K562 (cell line): Measurements from ENCODE around the gene SRPK2. TPM values are rescaled to one million over a fixed set of nuclear protein-coding genes. Genes with fewer than 3 reads are reported as not detected.

Source experiments
- ATAC-seq: fragments of 200-7000 bp; cut with Tn5 transposase; 3 replicates; pipeline ENCODE4 v1.9.1; 2020; ENCODE audit warnings: moderate library complexity
- BruUV-seq: library from RNA; stranded (reverse); fragments of 400-500 nt; replicated peaks from 2 replicates; lab custom pipeline; 2021; lab: Mats Ljungman, UMichigan
- CTCF ChIA-PET: fragments of 300-600 bp; formaldehyde crosslinking; extraction: SDS; loops from one replicate; lab custom pipeline; 2021; ENCODE audit warnings: low intra/inter-chr PET ratio; lab: Yijun Ruan, JAX
- POLR2A ChIA-PET: fragments of 300-600, 350-650 bp; sonication (Branson Sonifier 250); formaldehyde crosslinking; extraction: SDS; loops from one replicate; lab custom pipeline; 2021; ENCODE audit warnings: antibody characterized with exemption, inconsistent platforms; lab: Yijun Ruan, JAX
- DNase-seq, 4 experiments: peaks; one replicate each; pipeline versions ENCODE4 v3.0.0 to v3.0.0-alpha.2; 2011 to 2018; ENCODE audit warnings: low spot score in 3 of 4, mixed read lengths in 3 of 4; ENCODE audit errors: extremely low read depth in 1 of 4
- FAIRE-seq: peaks from 2 replicates; lab custom pipeline; 2011; peaks lifted over from hg19 to GRCh38; lab: Jason Lieb, UNC
- H2AFZ ChIP-seq: 2 replicates; pipeline ENCODE4 v1.6.0; 2011; ENCODE audit warnings: low read depth, low read length, control low read depth, inconsistent platforms
- H3K27ac ChIP-seq: fragments of 200-600 bp; 3 replicates; pipeline ENCODE4 v1.8.0; 2011; ENCODE audit warnings: low read depth, mild to moderate bottlenecking, control low read depth, inconsistent platforms, low read length, moderate library complexity, mixed read lengths; ENCODE audit errors: extremely low read depth
- H3K27me3 ChIP-seq, 2 experiments: fragments of 300-600 bp in 1 of 2; 2 replicates in 1 of 2; 3 replicates in 1 of 2; pipeline versions ENCODE4 v1.6.0 to v1.8.0; 2011; ENCODE audit warnings: inconsistent platforms in 2 of 2, low read length in 2 of 2, mild to moderate bottlenecking in 1 of 2, mixed read lengths in 1 of 2, moderate library complexity in 1 of 2; ENCODE audit not compliant: control insufficient read depth in 2 of 2, insufficient read depth in 2 of 2
- H3K36me3 ChIP-seq: fragments of 300-600 bp; 3 replicates; pipeline ENCODE4 v1.8.0; 2011; ENCODE audit warnings: mild to moderate bottlenecking, low read length, inconsistent platforms; ENCODE audit not compliant: control insufficient read depth, insufficient read depth
- H3K4me1 ChIP-seq, 2 experiments: fragments of 200-600 bp in 1 of 2; replicated peaks in 1 of 2; 2 replicates in 1 of 2; 3 replicates in 1 of 2; pipeline versions ENCODE4 v1.5.1 to v1.8.0; 2011; ENCODE audit warnings: inconsistent platforms in 2 of 2, low read length in 2 of 2, mild to moderate bottlenecking in 1 of 2, mixed read lengths in 1 of 2, moderate library complexity in 1 of 2; ENCODE audit not compliant: control insufficient read depth in 2 of 2, insufficient read depth in 2 of 2
- H3K4me2 ChIP-seq: 2 replicates; pipeline ENCODE4 v1.6.1; 2011; ENCODE audit warnings: low read length, control low read depth, inconsistent platforms, mixed read lengths; ENCODE audit not compliant: insufficient read depth
- H3K4me3 ChIP-seq: fragments of 200-600 bp; sonication (generic), shearing (Covaris generic); 2 replicates; pipeline ENCODE4 v1.5.1; 2016; ENCODE audit warnings: control low read depth, inconsistent platforms
- H3K79me2 ChIP-seq: fragments of 200-600 bp; 3 replicates; pipeline ENCODE4 v1.8.0; 2011; ENCODE audit warnings: low read length, inconsistent platforms; ENCODE audit not compliant: control insufficient read depth, insufficient read depth
- H3K9ac ChIP-seq, 2 experiments: 2 replicates each; pipeline versions ENCODE4 v1.6.0 to v1.6.1; 2011; ENCODE audit warnings: low read depth in 2 of 2, low read length in 2 of 2, control low read depth in 1 of 2, inconsistent platforms in 1 of 2, mild to moderate bottlenecking in 1 of 2, mixed read lengths in 1 of 2; ENCODE audit not compliant: insufficient read depth in 1 of 2
- H3K9me1 ChIP-seq: one replicate; pipeline ENCODE4 v1.6.0; 2011; ENCODE audit warnings: inconsistent platforms, mild to moderate bottlenecking, low read length, moderate library complexity; ENCODE audit not compliant: control insufficient read depth, insufficient read depth
- H3K9me3 ChIP-seq: replicated peaks from 2 replicates; pipeline ENCODE4 v1.5.1; 2011; ENCODE audit warnings: low read depth, low read length, inconsistent platforms; ENCODE audit not compliant: control insufficient read depth, insufficient read depth
- H4K20me1 ChIP-seq: replicated peaks from 2 replicates; pipeline ENCODE4 v1.6.1; 2011; ENCODE audit warnings: low read length, inconsistent platforms, mixed read lengths; ENCODE audit not compliant: control insufficient read depth, insufficient read depth
- BRF1 ChIP-seq: IDR thresholded peaks from 3 replicates; pipeline ENCODE4 v1.6.1; 2011; ENCODE audit warnings: borderline replicate concordance, mild to moderate bottlenecking; ENCODE audit not compliant: insufficient read length; ENCODE audit errors: extremely low read depth
- HLTF ChIP-seq: fragments of 450-650 bp; IDR thresholded peaks from 2 replicates; pipeline ENCODE4 v1.6.1; 2016
- HNRNPK ChIP-seq: fragments of 200-400 bp; formaldehyde crosslinking; IDR thresholded peaks from one replicate; pipeline ENCODE4 v1.6.1; 2018; ENCODE audit warnings: mild to moderate bottlenecking, low read depth, low read length; ENCODE audit not compliant: poor library complexity, severe bottlenecking
- LEF1 ChIP-seq: fragments of 450-650 bp; IDR thresholded peaks from 2 replicates; pipeline ENCODE4 v1.6.1; 2016; ENCODE audit warnings: mild to moderate bottlenecking
- NFATC3 ChIP-seq: fragments of 450-650 bp; IDR thresholded peaks from 2 replicates; pipeline ENCODE4 v1.6.1; 2017; ENCODE audit warnings: mild to moderate bottlenecking
- PHB2 ChIP-seq: fragments of 450-650 bp; IDR thresholded peaks from 2 replicates; pipeline ENCODE4 v1.6.1; 2017; ENCODE audit warnings: low read depth
- PURB ChIP-seq: sonication (generic); formaldehyde crosslinking; IDR thresholded peaks from 2 replicates; pipeline ENCODE4 v1.9.0; 2021; ENCODE audit warnings: low read depth, mild to moderate bottlenecking, missing genetic modification reagents
- TRIM24 ChIP-seq, 2 experiments: fragments of 450-650 bp; IDR thresholded peaks; 2 replicates each; pipeline ENCODE4 v1.6.1; 2016
- ZNF263 ChIP-seq: sonication (generic); formaldehyde crosslinking; IDR thresholded peaks from 2 replicates; pipeline ENCODE4 v1.8.0; 2022; ENCODE audit warnings: mild to moderate bottlenecking, missing genetic modification reagents, borderline replicate concordance
- ZNF41 ChIP-seq: fragments of 250-450 bp; sonication (Bioruptor Pico); conservative IDR thresholded peaks from 2 replicates; pipeline ENCODE4 v1.4.0; 2020; ENCODE audit warnings: mild to moderate bottlenecking
- ZNF644 ChIP-seq: fragments of 200-800 bp; sonication (Bioruptor generic); IDR thresholded peaks from 2 replicates; pipeline ENCODE4 v1.6.1; 2016; ENCODE audit warnings: low read depth, missing genetic modification characterization, missing compliant biosample characterization
- WGBS: fragments of 100-300 bp; shearing (Covaris generic); methylation state at CpG from one replicate; pipeline ENCODE4 v1.1.6; 2016; ENCODE audit warnings: low coverage, mixed read lengths; ENCODE audit not compliant: insufficient coverage; ENCODE audit errors: missing lambda C conversion rate; 5-methylcytosine and 5-hydroxymethylcytosine counted together
- in situ Hi-C: fragments of 300-500 bp; cut with MboI; formaldehyde crosslinking; loops from 4 replicates; pipeline ENCODE4 v1.15.0; 2018; ENCODE audit warnings: inconsistent platforms, mixed read lengths
- intact Hi-C: fragments of 100-400 bp; cut with micrococcal nuclease; formaldehyde crosslinking; loops from 2 replicates; pipeline ENCODE4 v1.14.2; 2022
- polyA plus RNA-seq, 8 experiments: library from polyadenylated mRNA; depleted of rRNA in 4 of 8; stranded (reverse) in 5 of 8; unstranded in 3 of 8; fragments of >200 nt; fragmentation: Nextera tagmentation in 2 of 8; fragmentation: Illumina TruSeq in 1 of 8; extraction: Ambion mirVana in 2 of 8; extraction: Trizol in 1 of 8; gene quantifications; 2 replicates each; pipeline versions ENCODE4 v1.2.1 to v1.2.3, GENCODE V29; 2011 to 2014; ENCODE audit warnings: inconsistent platforms in 1 of 8, missing spikeins in 1 of 8
- total RNA-seq, 7 experiments: library from RNA; depleted of rRNA in 6 of 7; stranded (reverse); fragments of >200 nt in 6 of 7; fragmentation: Illumina TruSeq in 2 of 7; extraction: Trizol in 2 of 7; gene quantifications; 2 replicates each; pipeline versions ENCODE4 v1.2.1 to v1.2.3, GENCODE V29; 2011 to 2021; ENCODE audit warnings: low replicate concordance in 1 of 7
- TF ChIP-seq, protein P1 (sequence below), 2 experiments: fragments of 450-650 bp; IDR thresholded peaks; 2 replicates each; pipeline ENCODE4 v1.6.1; 2018; ENCODE audit warnings: mild to moderate bottlenecking in 2 of 2, low read depth in 1 of 2; ENCODE audit not compliant: partially characterized antibody in 2 of 2
- TF ChIP-seq, protein P2 (sequence below): IDR thresholded peaks from 2 replicates; pipeline ENCODE4 v1.6.1; 2014; ENCODE audit warnings: antibody characterized with exemption

SRPK2 gene
- total and polyA plus RNA-seq, 9 of the 15 experiments (the other 6 are each of a cell fraction or from before 2014, with no cell fraction given), result 21.5 to 44.7 (median 33.3) TPM

DNA sequence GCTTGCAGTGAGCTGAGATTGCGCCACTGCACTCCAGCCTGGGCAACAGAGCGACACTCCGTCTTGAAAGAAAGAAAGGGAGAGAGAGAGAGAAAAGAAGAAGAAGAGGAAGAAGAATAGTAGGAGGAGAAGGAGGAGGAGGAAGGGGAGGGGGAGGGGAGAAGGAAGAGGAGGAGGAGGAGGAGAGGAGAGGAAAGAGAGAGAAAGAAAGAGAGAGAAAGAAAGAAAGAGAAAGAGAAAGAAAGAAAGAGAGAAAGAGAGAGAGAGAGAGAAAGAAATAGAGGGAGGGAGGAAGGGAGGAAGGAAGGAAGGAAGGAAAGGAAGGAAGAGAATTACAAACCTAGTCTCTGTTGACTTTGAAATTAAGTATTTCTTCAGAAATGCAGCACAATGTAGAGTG is 7.8 kb upstream of the SRPK2 start:
- 75% methylated on average over 3 of the region's 3 CpGs for WGBS
- peaks cover 2 to 5% of the 10 kb centered on the region in 2 experiments; a peak in 2 of 5 replicates for H3K4me1 ChIP-seq
- H3K9ac ChIP-seq, result no peak overlapping the region
- no peak overlapping the region for H3K4me3 ChIP-seq
- no peaks in the 10 kb centered on the region for H3K36me3 ChIP-seq
- CTCF ChIA-PET, result no interaction called here
- H3K9me3 ChIP-seq, result no peaks in the 10 kb centered on the region
- H3K27ac ChIP-seq, result no peak overlapping the region
- H3K79me2 ChIP-seq, result no peaks in the 10 kb centered on the region
- H3K27me3 ChIP-seq, result no peaks in the 10 kb centered on the region
- BruUV-seq, result no TSS peak
- no peak overlapping the region; the same call in 1 of the 2 replicates for H2AFZ ChIP-seq
- POLR2A ChIA-PET, result interaction anchor here (0.7 kb wide), 1 partner anchor 342 kb away, joined by 3 read pairs; no protein-coding TSS in a partner anchor
- ATAC-seq, result no peak
- DNase-seq, result no peak
- intact Hi-C loops (loop anchor here (5.0 kb wide), 1 partner anchor 191 kb away; no protein-coding TSS in a partner anchor), in situ Hi-C loops (no loop called here)
- no peaks in the 10 kb centered on the region for H3K9me1 ChIP-seq
- FAIRE-seq, result no peak
- no peak overlapping the region for H3K4me2 ChIP-seq
- H4K20me1 ChIP-seq, result no peaks in the 10 kb centered on the region
- TF ChIP-seq ZNF644 (tag) (no peak), ZNF263 (CRISPR knock-in tag) (no peak), LEF1 (no peak), HNRNPK (no peak), BRF1 (no peak), PHB2 (peak; percentile 59; the same call in 1 of the 2 replicates), HLTF (0 out of 2 replicates have a peak, but pooled peaks have one; percentile 29), PURB (CRISPR knock-in tag) (no peak), NFATC3 (no peak), ZNF41 (CRISPR knock-in tag) (no peak), TRIM24 (IDR thresholded peaks at IDR 0.05) (0 out of 4 replicates have a peak, but pooled peaks of 1 of the 2 experiments have one; percentile 17)
- TF ChIP-seq, protein P1, sequence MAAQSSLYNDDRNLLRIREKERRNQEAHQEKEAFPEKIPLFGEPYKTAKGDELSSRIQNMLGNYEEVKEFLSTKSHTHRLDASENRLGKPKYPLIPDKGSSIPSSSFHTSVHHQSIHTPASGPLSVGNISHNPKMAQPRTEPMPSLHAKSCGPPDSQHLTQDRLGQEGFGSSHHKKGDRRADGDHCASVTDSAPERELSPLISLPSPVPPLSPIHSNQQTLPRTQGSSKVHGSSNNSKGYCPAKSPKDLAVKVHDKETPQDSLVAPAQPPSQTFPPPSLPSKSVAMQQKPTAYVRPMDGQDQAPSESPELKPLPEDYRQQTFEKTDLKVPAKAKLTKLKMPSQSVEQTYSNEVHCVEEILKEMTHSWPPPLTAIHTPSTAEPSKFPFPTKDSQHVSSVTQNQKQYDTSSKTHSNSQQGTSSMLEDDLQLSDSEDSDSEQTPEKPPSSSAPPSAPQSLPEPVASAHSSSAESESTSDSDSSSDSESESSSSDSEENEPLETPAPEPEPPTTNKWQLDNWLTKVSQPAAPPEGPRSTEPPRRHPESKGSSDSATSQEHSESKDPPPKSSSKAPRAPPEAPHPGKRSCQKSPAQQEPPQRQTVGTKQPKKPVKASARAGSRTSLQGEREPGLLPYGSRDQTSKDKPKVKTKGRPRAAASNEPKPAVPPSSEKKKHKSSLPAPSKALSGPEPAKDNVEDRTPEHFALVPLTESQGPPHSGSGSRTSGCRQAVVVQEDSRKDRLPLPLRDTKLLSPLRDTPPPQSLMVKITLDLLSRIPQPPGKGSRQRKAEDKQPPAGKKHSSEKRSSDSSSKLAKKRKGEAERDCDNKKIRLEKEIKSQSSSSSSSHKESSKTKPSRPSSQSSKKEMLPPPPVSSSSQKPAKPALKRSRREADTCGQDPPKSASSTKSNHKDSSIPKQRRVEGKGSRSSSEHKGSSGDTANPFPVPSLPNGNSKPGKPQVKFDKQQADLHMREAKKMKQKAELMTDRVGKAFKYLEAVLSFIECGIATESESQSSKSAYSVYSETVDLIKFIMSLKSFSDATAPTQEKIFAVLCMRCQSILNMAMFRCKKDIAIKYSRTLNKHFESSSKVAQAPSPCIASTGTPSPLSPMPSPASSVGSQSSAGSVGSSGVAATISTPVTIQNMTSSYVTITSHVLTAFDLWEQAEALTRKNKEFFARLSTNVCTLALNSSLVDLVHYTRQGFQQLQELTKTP (IDR thresholded peaks at IDR 0.05; ENCODE audit: low read depth in 1 of 2, partially characterized antibody in 2 of 2), result peak in 1 of 2 experiments; percentile 49
- TF ChIP-seq, protein P2, sequence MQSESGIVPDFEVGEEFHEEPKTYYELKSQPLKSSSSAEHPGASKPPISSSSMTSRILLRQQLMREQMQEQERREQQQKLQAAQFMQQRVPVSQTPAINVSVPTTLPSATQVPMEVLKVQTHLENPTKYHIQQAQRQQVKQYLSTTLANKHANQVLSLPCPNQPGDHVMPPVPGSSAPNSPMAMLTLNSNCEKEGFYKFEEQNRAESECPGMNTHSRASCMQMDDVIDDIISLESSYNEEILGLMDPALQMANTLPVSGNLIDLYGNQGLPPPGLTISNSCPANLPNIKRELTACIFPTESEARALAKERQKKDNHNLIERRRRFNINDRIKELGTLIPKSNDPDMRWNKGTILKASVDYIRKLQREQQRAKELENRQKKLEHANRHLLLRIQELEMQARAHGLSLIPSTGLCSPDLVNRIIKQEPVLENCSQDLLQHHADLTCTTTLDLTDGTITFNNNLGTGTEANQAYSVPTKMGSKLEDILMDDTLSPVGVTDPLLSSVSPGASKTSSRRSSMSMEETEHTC, result no peak
